ENCODE measurements around the gene RPL11.

DNA sequence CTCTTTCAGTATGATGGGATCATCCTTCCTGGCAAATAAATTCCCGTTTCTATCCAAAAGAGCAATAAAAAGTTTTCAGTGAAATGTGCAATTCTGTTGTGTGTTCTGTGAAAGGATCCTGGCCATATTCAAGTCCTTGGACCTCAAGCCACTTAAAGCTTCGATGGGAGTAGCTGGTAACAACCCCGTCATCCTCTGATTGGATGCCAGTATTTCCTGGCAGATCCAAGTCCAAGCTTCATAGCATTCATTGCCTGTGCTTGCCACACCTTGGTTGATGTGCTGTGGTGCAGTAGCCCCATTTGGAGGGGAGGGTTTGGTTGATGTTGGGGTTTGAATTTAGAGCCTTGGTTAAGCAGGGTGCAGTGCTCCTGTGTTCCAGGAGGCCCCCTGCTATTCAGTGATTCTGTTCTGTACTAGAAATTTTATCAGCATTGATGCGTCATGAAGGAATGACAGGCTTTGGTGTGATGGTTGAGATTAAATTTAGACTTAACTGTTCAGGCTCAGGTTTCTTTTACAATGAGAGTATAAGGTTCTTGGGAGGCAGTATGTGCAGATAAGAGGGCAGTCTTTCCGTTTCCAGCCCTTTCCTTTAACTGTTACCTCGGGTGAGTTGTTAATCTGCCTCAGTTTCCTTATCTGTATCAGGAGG lies 4.9 kb downstream of the RPL11 start:
- TF ChIP-seq CTBP1 (IDR thresholded peaks at IDR 0.05; ENCODE audit: borderline replicate concordance) (no peak), SP1 (IDR thresholded peaks at IDR 0.05) (no peak), FOXA1 (IDR thresholded peaks at IDR 0.05) (no peak), FOXM1 (IDR thresholded peaks at IDR 0.05; ENCODE audit: borderline replicate concordance) (no peak), BHLHE40 (IDR thresholded peaks at IDR 0.05; ENCODE audit: borderline replicate concordance) (no peak)
